Measurements from ENCODE around the gene PDHB. TPM values are rescaled to one million over a fixed set of nuclear protein-coding genes. Genes with fewer than 3 reads are reported as not detected.
A peak's percentile ranks its signal among the peaks of the same experiment; 100 is the strongest.

PDHB gene
- total RNA-seq, 2 experiments from 2014 or later = 60.8 to 86.6 TPM

DNA sequence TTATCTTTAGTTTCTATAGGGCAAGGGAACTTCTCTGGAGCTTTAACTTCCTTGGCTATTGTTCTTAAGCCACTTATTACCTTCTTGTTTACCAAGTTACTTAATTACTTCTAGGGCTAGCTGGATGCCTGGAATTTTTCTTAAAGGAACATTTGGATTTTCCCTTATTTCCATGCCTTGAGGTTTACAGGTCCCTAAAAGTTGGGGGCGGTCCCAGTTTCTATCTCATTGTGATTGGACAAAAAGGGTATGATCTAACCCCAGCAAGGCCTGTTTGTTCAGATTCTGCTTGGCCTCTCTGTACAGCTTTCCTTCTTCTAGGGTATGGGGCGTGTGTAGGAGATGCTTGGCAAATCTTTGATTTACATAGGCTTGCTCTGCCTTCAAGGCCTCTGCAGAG, 17.4 kb downstream of the PDHB start:
- H3K27ac ChIP-seq (ENCODE audit: low read depth, low read length, poor library complexity, severe bottlenecking) = no peak overlapping the region
- no peaks in the 10 kb centered on the region for H3K9me3 ChIP-seq (ENCODE audit: low read length)
- ChIA-PET POLR2A (interaction anchor here (0.7 to 1.1 kb wide), 4 partner anchors 10 to 219 kb away, joined by 3 read pairs; no protein-coding TSS in a partner anchor), CTCF (ENCODE audit: unreplicated experiment) (interaction anchor here (0.6 kb wide), 1 partner anchor 94 kb away, joined by 3 read pairs; no protein-coding TSS in a partner anchor)
- no peaks in the 10 kb centered on the region for H3K9me2 ChIP-seq (ENCODE audit: insufficient read depth, low read length)
- H3K4me2 ChIP-seq (ENCODE audit: low read length) = no peak overlapping the region
- intact Hi-C loops (cut with micrococcal nuclease; ENCODE audit: unreplicated experiment) = loop anchor here (10.0 kb wide), 1 partner anchor 241 kb away; no protein-coding TSS in a partner anchor
- no peak overlapping the region for H3K4me3 ChIP-seq (ENCODE audit: low read depth, low read length, poor library complexity, severe bottlenecking)
- no peak for DNase-seq (ENCODE audit: low spot score)
- peaks cover 11% of the 10 kb centered on the region for H3K4me1 ChIP-seq (ENCODE audit: insufficient read depth, low read length, poor library complexity, severe bottlenecking)
- H4K20me1 ChIP-seq (ENCODE audit: insufficient read depth, low read length) = no peaks in the 10 kb centered on the region
- no peaks in the 10 kb centered on the region for H3K79me2 ChIP-seq (ENCODE audit: insufficient read depth, low read depth, low read length)
- no TSS peak for BruUV-seq (replicated peaks)
- peaks cover 99% of the 10 kb centered on the region for H3K36me3 ChIP-seq (ENCODE audit: insufficient read depth, low read length)
- no peak overlapping the region for H2AFZ ChIP-seq (ENCODE audit: low read length)
- no peak for TF ChIP-seq EZH2phosphoT487 (IDR thresholded peaks at IDR 0.05; ENCODE audit: borderline replicate concordance, low read depth, low read length)
- TF ChIP-seq, protein P1, sequence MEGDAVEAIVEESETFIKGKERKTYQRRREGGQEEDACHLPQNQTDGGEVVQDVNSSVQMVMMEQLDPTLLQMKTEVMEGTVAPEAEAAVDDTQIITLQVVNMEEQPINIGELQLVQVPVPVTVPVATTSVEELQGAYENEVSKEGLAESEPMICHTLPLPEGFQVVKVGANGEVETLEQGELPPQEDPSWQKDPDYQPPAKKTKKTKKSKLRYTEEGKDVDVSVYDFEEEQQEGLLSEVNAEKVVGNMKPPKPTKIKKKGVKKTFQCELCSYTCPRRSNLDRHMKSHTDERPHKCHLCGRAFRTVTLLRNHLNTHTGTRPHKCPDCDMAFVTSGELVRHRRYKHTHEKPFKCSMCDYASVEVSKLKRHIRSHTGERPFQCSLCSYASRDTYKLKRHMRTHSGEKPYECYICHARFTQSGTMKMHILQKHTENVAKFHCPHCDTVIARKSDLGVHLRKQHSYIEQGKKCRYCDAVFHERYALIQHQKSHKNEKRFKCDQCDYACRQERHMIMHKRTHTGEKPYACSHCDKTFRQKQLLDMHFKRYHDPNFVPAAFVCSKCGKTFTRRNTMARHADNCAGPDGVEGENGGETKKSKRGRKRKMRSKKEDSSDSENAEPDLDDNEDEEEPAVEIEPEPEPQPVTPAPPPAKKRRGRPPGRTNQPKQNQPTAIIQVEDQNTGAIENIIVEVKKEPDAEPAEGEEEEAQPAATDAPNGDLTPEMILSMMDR (conservative IDR thresholded peaks at IDR 0.05; ENCODE audit: low read length) = no peak

DNA sequence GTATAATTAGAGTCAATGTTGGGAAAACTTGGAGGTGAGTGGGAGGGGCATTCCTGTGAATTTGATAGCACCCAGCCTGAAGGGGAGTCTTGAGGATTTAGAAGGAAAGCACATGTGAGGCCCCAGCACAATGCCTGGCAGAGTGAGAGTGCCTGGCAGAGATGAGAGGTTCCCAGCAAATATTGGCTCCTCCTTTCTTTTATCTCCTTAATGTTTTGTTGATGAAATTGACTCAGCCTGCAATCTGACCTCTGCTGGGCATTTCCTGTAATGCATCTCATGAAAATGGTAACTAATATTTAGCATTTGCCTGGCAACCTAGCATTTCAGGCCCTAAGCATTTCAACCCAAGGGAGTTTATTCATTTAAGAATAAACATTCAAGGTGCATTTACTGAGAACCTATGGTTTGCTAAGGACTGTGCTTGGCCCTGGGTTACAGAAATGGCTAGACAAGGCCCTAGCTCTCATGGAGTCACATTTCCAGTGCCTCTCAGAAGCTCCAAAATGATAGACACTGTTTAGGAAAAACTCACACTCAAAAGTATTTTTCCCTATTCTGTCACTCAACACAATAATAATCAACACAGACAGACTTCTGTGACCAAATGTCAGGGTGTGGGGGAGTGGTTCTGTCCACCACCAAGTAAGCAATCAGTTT, 19.0 kb downstream of the PDHB start:
- TF ChIP-seq, protein P1 (conservative IDR thresholded peaks at IDR 0.05; ENCODE audit: low read length) = peak; percentile 88
- no peak for TF ChIP-seq EZH2phosphoT487 (IDR thresholded peaks at IDR 0.05; ENCODE audit: borderline replicate concordance, low read depth, low read length)
- Histone ChIP-seq H3K4me3 (ENCODE audit: low read depth, low read length, poor library complexity, severe bottlenecking) (no peak overlapping the region), H2AFZ (ENCODE audit: low read length) (no peak overlapping the region), H3K27ac (ENCODE audit: low read depth, low read length, poor library complexity, severe bottlenecking) (no peak overlapping the region), H3K79me2 (ENCODE audit: insufficient read depth, low read depth, low read length) (no peaks in the 10 kb centered on the region), H3K9me2 (ENCODE audit: insufficient read depth, low read length) (no peaks in the 10 kb centered on the region), H3K4me2 (ENCODE audit: low read length) (no peak overlapping the region), H3K36me3 (ENCODE audit: insufficient read depth, low read length) (peaks cover 99% of the 10 kb centered on the region), H3K9me3 (ENCODE audit: low read length) (no peaks in the 10 kb centered on the region), H3K4me1 (ENCODE audit: insufficient read depth, low read length, poor library complexity, severe bottlenecking) (peaks cover 11% of the 10 kb centered on the region), H4K20me1 (ENCODE audit: insufficient read depth, low read length) (no peaks in the 10 kb centered on the region)
- BruUV-seq (replicated peaks) = no TSS peak
- intact Hi-C loops (cut with micrococcal nuclease; ENCODE audit: unreplicated experiment) = loop anchor here (1.0 to 10.0 kb wide), 4 partner anchors 81 to 240 kb away; partner anchors contain the start of genes HTD2 and RPP14
- POLR2A ChIA-PET = interaction anchor here (0.6 to 1.1 kb wide), 3 partner anchors 55 to 98 kb away, joined by 3 to 6 read pairs (median 3); no protein-coding TSS in a partner anchor
- CTCF ChIA-PET (ENCODE audit: unreplicated experiment) = interaction anchor here (0.8 kb wide), 1 partner anchor 81 kb away, joined by 3 read pairs; no protein-coding TSS in a partner anchor
- peak; percentile 76 for DNase-seq (ENCODE audit: low spot score)
